Stimulated activated CD4-positive, alpha-beta T cell treated with anti-CD3 and anti-CD28 coated beads, Interleukin-2, amount 100 ng/mL, for 4 hours (primary cell): Measurements from ENCODE around the gene RESP18.
"Not testable (repeated sequence)": the region's sequence is repeated elsewhere in the genome, so short reads cannot be mapped to it uniquely, and the experiment has no call there.

Experiments
- DNase-seq: peaks from one replicate; pipeline ENCODE4 v3.0.0-alpha.2; 2020; ENCODE audit warnings: low read depth

The RESP18 gene

DNA sequence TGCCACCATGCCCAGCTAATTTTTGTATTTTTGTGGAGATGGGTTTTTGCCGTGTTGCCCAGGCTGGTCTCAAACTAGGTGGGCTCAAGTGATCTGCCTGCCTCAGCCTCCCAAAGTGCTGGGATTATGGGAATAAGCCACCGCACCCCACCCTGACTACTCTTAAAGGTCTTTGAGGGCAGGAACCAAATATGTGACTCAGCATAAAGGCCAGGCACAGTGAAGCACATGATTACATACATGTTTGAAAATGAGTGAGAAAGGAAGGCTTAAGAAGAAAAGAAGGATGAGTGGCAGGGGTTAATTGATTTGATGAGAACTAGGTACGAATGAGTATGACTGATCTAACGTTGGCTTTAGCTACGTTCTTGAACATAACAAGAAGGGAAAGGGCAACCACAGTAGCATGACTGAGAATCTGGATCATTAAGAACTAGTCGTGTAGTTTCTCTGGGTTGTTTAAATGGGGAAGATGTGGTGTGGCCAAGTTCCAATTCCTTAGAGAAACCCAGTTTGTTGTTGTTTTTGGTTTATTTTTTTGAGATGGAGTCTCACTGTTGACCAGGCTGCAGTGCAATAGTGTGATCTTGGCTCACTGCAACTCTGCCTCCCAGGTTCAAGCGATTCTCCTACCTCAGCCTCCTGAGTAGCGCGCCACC, 6.8 kb downstream of the RESP18 start:
- DNase-seq: no peak

DNA sequence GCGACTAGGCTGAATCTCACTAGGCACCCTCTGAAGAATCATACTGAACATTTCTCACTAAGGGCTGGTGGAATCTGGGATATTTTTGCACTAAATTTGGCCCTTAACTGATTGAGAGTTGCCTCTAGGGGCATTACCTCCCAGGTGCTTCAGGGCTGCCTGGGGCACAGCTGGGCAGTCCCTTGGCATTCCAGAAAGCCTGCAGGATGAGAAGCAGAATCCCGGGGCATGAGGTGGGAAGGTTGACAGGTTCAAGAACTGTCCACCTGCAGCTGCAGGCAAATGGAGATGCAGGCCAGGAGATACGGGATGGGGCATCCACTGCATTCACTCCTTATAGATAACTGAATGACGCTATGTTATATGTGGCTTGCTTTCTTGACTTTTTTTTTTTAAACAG, 7.4 kb downstream of the RESP18 start:
- no peak for DNase-seq

DNA sequence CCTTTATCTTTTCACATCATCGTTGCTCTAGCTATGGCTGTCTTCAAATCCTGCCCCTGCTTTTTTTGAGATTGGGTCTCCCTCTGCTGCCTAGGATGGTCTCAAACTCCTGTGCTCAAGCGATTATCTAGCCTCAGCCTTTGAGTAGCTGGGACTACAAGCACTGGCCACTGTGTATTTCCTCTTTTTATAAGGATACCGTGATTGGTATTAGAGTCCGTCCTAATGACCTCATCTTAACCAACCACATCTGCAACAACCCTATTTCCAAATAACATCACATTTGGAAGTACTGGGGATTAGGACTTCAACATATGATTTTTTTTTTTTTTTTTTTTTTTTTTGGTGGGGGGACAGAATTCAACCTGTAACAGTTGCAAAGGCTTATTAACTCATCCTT, 9.1 kb downstream of the RESP18 start:
- no peak for DNase-seq

DNA sequence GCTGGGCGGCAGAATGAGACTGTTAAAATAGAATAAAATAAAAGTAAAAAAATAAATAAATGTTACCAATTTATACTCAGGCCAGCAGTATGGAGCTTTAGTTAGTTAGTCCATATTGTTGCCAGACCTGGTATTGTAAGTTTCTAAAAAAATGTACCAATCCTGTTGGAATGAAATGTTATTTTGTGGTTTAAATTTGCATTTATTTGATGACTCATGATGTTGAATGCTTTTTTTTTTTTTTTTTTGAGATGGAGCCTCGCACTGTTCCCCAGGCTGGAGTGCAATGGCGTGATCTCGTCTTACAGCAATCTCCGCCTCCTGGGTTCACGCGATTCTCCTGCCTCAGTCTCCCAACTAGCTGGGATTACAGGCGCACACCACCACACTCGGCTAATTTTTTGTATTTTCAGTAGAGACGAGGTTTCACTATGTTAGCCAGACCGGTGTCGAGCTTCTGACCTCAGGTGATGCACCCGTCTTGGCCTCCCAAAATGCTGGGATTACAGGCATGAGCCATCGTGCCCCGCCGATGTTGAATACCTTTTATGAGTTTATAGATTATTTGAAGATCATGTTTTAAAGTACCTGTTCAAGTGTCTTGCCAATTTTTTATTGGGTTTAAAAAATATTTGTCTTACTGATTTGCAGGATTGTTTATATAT, 17.6 kb downstream of the RESP18 start:
- no peak for DNase-seq

DNA sequence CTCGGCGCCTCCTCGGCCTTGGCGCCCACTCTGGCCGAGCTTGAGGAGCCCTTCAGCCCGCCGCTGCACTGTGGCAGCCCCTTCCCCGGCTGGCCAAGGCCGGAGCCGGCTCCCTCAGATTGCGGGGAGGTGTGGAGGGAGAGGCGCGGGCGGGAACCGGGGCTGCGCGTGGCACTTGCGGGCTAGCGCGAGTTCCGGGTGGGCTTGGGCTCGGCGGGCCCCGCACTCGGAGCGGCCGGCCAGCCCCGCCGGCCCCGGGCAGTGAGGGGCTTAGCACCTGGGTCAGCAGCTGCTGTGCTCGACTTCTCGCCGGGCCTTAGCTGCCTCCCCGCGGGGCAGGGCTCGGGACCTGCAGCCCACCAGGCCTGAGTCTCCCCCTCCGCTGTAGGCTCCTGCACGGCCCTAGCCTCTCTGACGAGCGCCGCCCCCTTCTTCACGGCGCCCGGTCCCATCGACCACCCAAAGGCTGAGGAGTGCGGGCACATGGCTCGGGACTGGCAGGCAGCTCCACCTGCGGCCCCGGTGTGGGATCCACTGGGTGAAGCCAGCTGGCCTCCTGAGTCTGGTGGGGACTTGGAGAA, 19.8 kb downstream of the RESP18 start:
- not testable (repeated sequence) for DNase-seq

DNA sequence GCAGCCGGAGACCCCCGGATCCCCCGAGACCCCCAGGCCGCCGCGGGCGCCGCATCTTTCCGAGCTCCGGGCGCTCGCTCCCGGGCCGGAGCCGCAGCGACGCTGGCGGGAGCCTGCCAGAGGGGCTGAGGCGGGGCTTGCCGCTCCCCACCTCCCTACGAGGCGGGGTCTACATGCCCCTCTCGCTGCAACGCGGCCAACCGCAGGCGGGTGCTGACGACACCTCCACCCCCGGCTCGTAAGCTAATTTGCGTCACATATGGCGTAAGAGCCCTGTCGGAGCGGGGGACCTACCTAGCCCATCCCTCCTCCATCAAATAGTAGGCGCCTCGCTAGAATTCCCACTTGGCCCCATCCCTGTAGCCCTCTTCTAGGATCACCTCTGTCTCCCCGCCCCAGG, 23.3 kb downstream of the RESP18 start, which contains the start of gene PTPRN:
Gene PTPRN (minus strand): TSS at position 124 of the 400 bp plus-strand sequence. CDS start 69 bp downstream, at position 55.
- DNase-seq: no peak

DNA sequence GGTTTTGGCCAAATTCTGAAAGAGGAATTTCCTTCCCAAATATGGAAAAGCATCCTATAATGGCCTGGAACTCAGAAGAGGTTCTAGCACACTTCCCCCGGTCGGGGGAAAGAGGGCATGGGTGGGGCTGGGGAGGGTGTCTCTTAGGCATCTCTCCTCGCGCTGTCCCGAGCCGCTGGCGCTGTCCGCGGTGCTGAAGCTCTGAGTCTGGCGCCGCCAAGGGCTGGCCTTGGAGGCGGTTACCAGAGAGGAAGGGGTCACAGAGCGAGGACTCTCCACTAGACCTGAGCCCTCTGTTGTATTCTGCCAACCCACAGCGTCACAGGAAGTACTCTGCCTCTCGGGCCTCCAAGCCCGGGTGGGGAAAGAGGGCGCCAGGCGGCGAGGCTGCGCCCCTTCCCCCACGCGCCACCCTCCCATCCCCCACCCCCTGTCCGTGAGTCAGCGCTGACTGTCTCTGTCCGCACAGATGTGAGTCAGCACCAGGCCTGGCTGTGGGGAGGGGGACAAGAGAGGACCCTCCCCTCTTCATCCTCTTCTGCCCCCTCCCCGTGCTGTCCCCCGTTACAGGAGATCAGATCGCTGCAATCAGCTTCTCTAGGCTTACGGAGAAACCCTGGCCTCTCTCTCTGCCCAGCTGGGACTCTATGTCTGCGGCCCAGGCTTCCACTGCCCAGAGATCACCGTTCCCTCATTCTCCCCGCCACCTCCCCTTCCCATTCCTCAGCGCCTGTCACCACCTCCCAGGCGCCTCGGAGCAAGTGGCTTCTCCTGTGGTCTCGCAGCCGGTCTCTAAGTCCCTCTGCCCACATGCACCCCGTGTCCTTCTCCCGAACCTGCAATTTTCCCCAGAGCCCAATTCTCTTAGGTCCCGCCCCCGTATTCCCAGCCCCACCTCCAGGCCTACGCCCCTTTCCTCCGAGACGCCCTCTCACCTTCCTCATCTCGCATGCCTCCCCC, 24.1 kb downstream of the RESP18 start:
- DNase-seq: peak; percentile 39

DNA sequence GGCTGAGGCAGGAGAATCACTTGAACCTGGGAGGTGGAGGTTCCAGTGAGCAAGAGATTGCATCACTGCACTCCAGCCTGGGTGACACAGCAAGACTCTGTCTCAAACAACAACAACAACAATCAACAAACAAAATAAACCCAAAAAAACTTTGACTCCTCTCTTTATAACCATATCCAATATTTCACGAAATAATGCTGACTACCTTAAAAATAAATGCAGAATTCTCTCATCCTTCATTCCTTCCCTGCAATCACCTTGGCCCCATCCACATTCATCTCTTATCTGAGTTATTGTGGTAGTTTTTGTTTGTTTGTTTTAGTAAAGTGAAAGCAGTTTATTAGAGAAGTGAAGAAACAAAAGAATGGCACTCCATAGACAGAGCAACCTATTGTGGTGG, 26.5 kb downstream of the RESP18 start:
- DNase-seq: no peak

DNA sequence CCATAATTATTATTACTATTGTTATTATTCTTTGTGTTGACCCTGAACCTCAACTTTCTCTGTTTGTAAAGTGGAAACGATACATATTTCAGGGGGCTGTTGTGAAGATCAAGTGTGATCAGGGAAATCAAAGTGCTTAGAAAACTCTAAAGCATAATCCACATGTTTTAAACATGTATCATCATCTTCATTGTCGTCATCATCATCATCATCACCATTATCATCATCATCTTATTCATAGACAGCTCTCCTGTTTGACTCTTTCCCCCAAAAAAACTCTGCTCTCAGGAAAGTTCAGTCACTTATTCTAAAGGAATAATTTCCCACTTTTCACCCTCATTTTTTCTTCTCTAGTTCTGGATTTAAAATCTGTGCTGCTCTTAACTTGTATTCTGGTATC, 28.3 kb downstream of the RESP18 start:
- DNase-seq: no peak

DNA sequence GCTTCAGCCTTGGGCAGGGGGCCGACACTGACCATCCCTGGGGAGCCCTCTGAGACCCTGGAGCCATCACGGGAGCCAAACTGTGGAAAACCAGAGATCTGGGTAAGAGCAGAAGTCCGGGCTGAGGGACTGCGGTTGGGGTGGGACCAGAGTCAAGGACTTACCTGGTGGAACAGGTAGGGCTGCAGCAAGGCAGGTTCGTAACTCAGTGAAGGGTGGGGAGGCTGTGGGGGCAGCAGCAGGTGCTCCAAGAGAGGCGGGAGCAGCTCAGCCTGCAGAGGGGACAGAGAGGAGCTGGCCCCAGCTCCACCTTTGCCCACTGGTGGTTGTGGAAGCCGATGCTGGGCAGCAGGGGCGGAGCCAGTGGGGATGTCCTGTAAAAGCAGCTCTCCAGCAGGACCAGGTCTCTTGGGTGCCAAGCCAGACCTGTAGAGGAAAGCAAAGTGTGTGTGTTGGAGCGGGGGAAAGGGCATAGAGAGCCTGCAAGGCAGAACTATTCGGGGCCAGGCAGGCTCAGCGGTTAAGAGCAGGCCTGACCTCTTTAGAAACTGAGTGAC, 30.1 kb downstream of the RESP18 start:
- no peak for DNase-seq

DNA sequence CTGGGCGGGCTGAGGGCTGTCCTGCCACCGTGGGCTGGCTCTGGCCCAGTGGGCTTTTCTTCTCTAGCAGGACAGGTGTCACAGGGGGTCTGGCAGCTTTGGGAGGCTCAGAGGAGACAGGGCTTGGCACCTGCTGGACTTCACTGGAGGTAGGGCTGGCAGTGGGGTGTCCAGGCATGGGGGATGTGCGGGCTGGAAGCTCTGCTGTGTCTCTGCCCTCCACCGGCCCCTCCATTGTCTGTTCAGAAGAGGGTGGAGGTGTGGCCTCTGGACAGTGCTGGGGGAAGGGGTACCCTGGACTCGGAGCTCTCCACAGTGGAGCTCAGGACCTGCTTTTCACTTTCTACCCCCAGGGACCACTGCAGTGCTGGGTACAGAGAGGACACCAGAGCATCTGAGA, 32.5 kb downstream of the RESP18 start:
- DNase-seq: no peak

DNA sequence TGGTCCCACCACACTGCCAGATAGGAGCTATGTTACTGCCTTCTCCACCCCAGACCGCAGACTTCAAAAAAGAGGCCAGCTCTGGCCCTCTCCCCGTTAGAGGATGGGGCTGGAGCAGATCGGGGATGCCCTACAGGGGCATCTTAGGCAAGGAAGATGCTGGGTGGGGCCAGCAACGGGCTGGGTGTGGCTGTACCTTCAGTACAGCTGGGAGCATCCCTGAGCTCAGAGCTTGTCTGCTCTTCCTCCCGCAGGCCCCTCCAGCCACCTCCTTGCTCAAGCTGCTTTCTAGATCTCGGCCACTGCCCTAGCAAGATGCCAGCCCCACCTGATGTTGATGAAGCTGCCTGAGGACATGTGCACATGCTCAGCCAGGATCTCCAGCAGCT, 33.2 kb downstream of the RESP18 start:
- no peak for DNase-seq

DNA sequence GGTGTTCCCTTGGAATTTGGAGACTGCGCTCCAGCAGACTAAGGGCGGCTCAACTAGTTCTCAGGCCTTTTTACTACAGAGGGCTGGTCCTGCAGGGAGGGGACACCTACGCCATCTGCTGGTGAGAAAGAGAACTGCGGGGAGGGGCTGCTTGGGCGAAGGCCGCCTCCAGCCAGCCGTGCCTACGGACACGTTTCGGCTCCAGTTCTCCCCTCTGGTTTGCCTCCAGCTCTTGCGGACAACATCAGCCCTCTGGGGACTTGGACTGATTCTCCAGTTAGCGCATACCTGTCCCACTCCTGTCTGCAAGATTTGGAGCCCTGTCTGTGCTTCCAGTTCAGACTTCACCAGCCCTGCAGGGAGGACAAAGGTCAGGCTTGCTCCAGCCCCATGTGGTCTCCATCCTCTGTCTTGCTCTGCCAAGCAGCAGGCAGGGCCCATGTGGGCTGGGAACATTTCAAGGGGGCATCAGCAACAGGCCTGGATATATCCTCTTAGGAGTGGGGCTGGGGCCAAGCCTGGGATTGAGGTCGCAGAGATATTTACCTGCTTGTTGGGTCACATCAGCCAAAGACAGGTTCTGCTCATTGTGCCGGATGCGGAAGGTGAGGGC, 33.7 kb downstream of the RESP18 start:
- DNase-seq: peak; percentile 76

DNA sequence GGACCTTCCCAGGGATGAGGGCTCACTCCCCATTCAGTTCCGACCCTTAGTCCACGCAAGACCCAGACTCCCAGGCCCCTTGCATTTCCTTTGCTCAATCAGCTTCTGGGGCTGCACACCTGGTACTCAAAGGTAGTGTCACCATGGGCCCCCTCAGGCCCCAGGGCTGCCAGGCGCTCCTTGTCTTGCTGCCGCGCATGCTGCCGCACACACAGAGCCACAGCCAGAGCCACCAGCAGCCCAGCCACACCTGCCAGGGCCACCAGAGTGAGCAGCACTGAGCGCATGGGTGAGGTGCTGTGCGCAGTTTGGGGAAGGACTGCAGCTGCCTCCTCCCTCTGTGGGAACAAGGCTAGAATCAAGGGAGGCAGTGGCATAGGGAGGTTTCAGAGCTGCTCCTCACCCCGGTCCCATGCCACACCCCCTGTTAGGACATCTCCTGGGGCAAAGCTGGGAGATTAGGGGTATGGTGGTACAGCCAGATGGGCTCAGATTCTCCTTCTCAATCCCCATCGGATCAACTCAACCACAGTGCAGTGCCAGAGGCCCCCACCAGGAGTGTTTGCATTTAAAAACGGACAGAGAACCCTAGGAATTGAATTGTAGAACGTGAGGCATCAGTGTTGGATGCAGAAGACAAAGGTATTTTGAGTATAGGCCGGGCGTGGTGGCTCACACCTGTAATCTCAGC, 34.6 kb downstream of the RESP18 start:
- no peak for DNase-seq

DNA sequence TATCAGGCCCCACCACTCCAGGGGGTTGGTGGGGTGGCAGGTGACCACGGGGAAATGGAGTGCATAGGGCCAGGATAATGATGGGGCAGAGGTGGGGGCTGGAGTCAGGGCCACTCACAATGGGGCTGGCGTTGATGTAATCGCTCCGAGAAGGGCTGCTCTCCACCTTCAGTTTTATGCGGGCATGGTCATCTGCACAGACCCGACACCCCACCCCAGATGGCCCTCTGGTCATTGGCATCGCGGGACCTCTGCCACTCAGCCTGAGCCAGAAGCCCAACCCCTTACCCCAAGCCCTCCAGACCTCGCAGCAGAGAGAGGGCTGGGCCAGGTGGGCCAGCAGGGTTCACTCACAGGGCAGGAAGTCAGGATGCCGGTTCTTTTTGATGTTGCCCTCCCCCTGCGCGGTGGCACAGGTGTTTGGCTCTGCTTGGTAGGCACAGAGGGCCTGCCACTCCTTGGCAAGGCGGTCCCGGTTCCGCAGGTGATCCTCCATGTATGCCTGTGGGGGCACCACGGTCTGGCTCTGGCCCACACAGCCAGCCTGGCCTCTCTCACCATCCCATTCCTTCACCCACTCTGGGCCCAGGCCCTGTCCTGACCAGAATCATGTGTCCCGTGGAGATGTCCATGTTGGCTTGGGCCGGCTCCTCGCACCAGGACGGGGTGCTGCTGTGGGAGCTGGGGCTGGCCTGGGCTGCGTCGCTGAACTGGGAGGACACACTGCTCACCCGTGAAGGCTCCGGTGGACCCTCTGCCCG, 35.7 kb downstream of the RESP18 start:
- DNase-seq: no peak

DNA sequence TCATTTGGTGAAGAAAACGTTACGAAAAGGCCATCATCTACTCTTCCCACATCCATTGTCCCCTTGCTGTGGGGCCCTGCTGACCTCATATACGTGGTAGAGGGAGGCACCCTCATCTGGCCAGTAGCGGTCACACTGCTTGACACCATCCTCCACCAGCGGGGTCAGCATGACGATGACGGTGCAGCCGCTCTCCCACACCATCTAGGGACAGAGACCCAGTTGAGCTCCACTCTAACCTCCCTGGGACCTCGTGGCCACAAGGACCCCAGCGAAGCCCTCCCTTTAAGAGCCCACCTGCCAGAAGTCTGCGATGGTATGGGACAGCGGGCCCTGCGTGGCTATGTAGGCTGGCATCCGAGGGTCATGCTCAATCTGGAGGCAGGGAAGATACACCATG, 36.4 kb downstream of the RESP18 start:
- no peak for DNase-seq

DNA sequence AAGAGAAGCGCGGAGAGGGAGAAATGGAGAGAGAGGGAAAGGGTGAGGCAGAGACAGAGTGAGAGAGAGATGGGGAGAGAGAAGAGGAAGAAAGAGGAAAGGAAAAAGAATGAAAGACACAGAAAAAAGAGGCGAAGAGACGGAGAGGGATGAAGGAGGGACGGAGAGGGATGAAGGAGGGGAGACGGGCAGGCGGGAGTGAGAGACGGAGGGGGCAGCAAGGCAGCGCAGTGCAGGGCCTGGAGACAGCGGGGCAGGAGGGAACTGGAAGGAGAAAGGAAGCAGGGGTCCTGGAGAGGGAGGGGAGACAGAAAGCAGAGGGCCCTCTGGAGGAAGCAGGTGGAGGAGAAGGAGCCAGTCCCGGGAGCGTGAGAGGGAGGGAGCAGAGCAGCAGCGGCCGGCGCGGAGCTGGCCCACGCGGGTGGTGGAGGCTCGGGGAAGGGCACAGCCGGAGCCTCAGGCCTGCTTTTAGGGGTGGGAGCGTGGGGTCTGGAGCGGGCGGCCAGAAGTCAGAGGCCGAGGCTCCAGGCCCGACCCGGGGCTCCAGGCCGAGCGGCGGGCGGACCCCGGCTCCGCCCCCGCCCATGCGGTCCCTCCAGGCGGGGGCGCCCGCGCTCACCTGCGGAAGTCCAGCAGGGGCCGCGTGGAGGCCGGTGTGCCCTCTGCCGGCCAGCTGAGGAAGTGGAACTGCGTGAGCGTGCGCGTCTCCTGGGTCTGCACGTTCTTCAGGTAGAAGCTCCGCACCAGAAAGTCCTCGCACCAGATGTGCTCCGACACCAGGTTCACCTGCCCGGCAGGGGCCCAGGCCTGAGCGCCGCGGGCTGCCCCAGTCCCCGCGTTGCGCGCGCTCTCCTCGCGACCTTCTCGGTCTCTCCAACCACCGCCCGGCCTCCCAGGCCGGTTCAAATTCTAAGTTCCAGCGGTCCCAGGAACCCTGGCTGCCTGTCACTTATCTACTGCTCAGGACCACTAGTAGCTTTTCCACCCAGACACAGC, 37.9 kb downstream of the RESP18 start:
- DNase-seq: peak; percentile 83

DNA sequence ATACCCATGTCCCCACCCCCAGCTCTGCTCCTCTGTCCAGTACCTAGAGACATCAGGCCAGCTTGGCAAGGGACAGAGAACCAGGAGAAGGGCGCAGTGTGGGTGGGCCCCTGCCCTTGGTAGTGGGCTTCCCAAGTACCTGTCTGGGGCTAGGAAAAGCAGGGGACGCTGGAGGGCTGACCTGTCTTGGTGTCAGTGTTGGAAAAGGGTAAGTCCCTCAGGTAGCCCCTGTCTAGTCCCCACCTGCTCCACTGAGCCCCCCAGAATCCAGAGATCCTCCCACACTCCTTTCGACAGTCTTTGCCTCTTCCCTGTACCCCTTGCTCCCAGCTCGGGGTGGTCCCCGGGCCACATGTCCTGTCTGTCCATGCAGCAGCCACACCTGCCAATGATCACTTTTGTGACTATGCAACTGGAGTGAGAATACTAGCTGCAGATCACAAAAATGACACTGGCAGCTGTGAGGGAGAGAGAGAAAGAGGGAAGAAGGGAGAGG, 38.8 kb downstream of the RESP18 start:
- no peak for DNase-seq

DNA sequence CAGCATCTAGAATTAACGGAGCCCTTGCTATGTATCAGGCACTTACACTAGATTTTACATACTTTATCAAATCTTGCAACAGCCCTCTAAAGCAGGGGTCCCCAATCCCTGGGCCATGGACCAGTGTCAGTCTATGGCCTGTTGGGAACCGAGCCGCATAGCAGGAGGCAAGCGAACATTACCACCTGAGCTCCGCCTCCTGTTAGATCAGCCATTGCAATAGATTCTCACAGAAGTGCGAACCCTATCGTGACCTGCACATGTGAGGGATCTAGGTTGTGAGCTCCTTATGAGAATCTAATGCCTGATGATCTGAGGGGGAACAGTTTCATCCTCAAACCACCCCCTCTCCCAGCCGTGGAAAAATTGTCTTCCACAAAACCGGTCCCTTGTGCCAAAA, 39.9 kb downstream of the RESP18 start:
- DNase-seq: no peak
